Large intestine (tissue), 3 donors: ENCODE data around the gene ITGA2B. TPM values are rescaled to one million over a fixed set of nuclear protein-coding genes. Genes with fewer than 3 reads are reported as not detected.
"Not testable (repeated sequence)": the region's sequence is repeated elsewhere in the genome, so short reads cannot be mapped to it uniquely, and the experiment has no call there.

Experiments
- DNase-seq, 2 donors: peaks; one replicate each; pipeline versions ENCODE4 v3.0.0 to v3.0.0-alpha.2; 2013
- H3K27ac ChIP-seq: one replicate; pipeline ENCODE4 v1.5.1; 2013; ENCODE audit warnings: low read length
- H3K27me3 ChIP-seq: 2 replicates; pipeline ENCODE4 v1.6.1; 2013; ENCODE audit warnings: low read length; ENCODE audit not compliant: control insufficient read depth, insufficient read depth
- H3K36me3 ChIP-seq: 2 replicates; pipeline ENCODE4 v1.6.1; 2013; ENCODE audit warnings: low read length; ENCODE audit not compliant: control insufficient read depth, insufficient read depth
- H3K4me1 ChIP-seq: one replicate; pipeline ENCODE4 v1.6.1; 2013; ENCODE audit warnings: low read length; ENCODE audit not compliant: control insufficient read depth, insufficient read depth
- H3K4me3 ChIP-seq: one replicate; pipeline ENCODE4 v1.5.1; 2013; ENCODE audit warnings: low read length
- H3K9me3 ChIP-seq: one replicate; pipeline ENCODE4 v1.6.1; 2013; ENCODE audit warnings: mild to moderate bottlenecking, low read depth, low read length, moderate library complexity; ENCODE audit not compliant: control insufficient read depth
- WGBS: methylation state at CpG from one replicate; pipeline ENCODE4 v1.1.5; 2013; ENCODE audit warnings: low lambda C conversion rate; ENCODE audit not compliant: insufficient coverage; 5-methylcytosine and 5-hydroxymethylcytosine counted together
- polyA plus RNA-seq: library from polyadenylated mRNA; unstranded; fragments of 120-200 nt; gene quantifications from one replicate; pipeline ENCODE4 v1.2.1, GENCODE V29; 2013

The ITGA2B gene
- polyA plus RNA-seq, 1 donor: 1.1 TPM

DNA sequence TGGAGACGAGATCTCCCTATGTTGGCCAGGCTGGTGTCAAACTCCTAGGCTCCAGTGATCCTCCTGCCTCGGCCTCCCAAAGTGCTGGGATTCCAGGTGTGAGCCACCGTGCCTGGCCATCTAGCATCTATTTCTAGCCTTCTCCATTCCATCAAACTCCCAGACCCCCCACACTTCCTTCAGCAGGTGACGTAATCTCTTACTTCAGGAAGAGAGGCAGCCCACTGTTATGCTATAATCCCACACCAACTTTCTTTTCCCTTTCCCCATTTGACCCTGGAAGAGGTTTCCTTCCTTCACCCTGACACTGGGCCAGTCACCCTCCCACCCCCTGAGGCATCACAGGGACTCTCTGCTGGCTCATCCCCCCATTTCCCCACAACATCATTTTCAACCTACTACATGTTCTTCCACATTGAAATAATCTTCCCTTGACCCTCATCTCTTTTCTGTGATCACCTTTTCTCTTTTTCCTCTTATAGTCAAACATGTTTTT lies 7.6 kb downstream of the ITGA2B start:
- WGBS: no CpG with 5 or more reads among the region's 4 CpGs
- Histone ChIP-seq H3K4me3 (no peak overlapping the region), H3K27ac (no peak overlapping the region), H3K36me3 (no peaks in the 10 kb centered on the region), H3K9me3 (peaks cover 7% of the 10 kb centered on the region), H3K4me1 (peaks cover 13% of the 10 kb centered on the region), H3K27me3 (peaks cover 60% of the 10 kb centered on the region)
- DNase-seq: no peak

DNA sequence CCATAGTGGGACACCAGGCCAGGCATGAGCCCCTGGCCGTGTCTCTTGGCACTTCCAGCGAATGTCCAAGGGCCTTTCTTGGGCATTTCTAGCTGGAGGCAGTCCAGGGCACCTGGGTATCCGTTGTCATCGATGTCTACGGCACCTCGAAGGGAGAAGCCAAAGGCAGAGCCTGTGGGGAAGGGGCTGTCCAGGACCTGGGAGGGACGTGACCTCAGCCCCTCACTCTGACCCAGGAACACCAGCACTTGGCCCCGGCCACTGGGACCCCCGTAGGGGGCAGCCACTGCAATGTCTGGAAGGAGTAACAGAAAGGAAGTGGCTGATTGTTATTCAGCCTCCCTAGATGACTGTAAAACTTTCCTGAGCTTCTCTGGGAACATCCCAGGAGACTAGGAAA lies 8.7 kb downstream of the ITGA2B start:
- WGBS: no CpG with 5 or more reads among the region's 9 CpGs
- peak in 1 of 2 donors; percentile 1 for DNase-seq
- Histone ChIP-seq H3K36me3 (no peaks in the 10 kb centered on the region), H3K27ac (no peak overlapping the region), H3K4me3 (no peak overlapping the region), H3K9me3 (peaks cover 4% of the 10 kb centered on the region), H3K4me1 (peaks cover 13% of the 10 kb centered on the region), H3K27me3 (peaks cover 49% of the 10 kb centered on the region)

DNA sequence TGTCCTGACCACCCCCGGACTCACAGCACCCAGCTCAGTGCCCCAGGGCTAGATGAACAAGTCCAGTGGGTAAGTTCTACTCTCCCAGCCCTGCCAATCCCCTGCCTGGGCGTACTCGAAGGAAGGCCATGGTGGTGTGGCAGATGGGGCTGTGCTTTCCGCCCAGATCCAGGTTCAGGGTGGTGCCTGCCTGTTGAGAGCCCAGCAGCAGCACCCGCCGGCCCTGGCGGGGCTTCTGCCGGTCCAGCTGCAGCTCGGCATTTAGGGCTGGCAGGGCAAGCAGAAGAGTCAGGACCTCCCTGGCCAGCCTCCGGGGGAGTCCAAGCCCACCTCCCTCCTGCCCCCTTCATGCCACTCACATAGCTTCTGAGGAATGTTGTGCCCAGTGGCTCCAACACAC lies 9.6 kb downstream of the ITGA2B start:
- DNase-seq: peak in 1 of 2 donors; percentile 1
- no peaks in the 10 kb centered on the region for H3K36me3 ChIP-seq

DNA sequence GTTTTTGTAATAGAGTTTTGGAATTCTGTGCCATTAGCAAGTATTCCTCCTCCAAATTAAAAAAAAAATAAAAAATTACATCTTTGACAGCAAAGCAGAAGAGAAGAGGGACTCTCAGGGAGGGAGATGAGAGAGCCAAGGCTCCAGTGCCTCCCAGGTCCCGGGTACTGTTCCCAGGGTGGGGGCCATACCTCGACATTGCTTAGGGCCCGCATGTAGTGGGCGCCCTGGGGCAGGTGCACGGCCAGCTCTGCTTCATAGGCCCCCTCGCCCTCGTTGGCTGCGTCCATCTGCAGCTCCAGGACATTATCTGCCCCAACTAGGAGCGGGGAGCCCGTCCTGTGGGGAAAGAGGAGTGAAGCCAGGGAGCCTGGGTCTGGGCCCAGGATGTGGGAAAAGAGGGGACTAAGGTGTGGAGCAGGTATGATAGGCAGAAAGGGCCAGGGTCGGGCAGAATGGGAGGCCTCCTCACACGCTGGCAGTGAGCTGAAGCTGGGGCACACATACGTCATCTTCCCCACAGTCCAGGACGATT lies 11.2 kb downstream of the ITGA2B start:
- Histone ChIP-seq H3K27ac (no peak overlapping the region), H3K4me3 (no peak overlapping the region), H3K27me3 (peaks cover 24% of the 10 kb centered on the region), H3K4me1 (peaks cover 8% of the 10 kb centered on the region), H3K36me3 (no peaks in the 10 kb centered on the region), H3K9me3 (no peaks in the 10 kb centered on the region)
- no CpG with 5 or more reads among the region's 14 CpGs for whole genome bisulfite sequencing
- DNase-seq: no peak

More for the DNA sequence above, 9.6 kb downstream of the ITGA2B start:
- H3K27ac ChIP-seq: no peak overlapping the region
- WGBS: no CpG with 5 or more reads among the region's 10 CpGs
- peaks cover 2% of the 10 kb centered on the region for H3K9me3 ChIP-seq
- peaks cover 40% of the 10 kb centered on the region for H3K27me3 ChIP-seq
- H3K4me1 ChIP-seq: peaks cover 7% of the 10 kb centered on the region
- no peak overlapping the region for H3K4me3 ChIP-seq

DNA sequence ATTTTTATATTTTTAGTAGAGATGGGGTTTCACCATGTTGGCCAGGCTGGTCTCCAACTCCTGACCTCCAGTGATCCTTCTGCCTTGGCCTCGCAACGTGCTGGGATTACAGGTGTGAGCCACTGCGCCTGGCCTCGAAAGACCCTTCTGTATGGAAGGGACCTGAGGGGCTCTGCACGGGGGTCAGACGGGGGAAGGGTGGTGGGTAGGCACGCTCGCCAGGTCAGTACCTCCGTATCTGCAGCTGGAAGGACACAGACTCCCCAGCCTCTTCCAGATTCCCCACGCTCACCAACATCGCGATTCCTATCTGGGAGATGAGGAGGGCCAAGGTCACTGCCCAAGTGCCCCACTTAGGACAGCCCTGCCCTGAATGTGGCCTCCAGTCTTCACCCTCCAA lies 12.7 kb downstream of the ITGA2B start:
- peaks cover 8% of the 10 kb centered on the region for H3K4me1 ChIP-seq
- no peak overlapping the region for H3K27ac ChIP-seq
- DNase-seq: no peak
- H3K36me3 ChIP-seq: no peaks in the 10 kb centered on the region
- no peak overlapping the region for H3K4me3 ChIP-seq
- peaks cover 16% of the 10 kb centered on the region for H3K27me3 ChIP-seq
- WGBS: no CpG with 5 or more reads among the region's 12 CpGs
- H3K9me3 ChIP-seq: no peaks in the 10 kb centered on the region

DNA sequence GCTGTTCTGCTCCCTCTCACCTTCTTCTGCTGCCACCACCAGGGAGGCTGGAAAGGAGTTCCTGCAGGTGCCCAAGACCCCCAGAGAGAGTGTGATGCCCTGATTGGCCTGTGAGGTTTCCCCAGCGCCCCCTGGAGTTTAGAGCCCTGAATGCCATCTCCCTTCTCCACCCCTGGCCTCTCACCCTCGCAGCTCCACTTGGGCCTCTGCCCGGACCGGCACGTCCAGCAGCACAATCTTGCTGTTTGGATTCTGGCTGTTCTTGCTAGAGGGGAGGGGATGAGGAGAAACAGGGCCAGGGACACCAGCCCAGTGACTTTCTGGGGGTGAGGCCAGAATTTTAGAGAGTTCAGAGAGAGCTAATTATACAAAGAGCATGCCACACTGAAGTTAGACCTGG lies 13.3 kb downstream of the ITGA2B start:
- no peak overlapping the region for H3K4me3 ChIP-seq
- WGBS: no CpG with 5 or more reads among the region's 5 CpGs
- no peak for DNase-seq
- no peak overlapping the region for H3K27ac ChIP-seq
- H3K4me1 ChIP-seq: peaks cover 8% of the 10 kb centered on the region
- H3K27me3 ChIP-seq: peaks cover 16% of the 10 kb centered on the region
- no peaks in the 10 kb centered on the region for H3K9me3 ChIP-seq
- H3K36me3 ChIP-seq: no peaks in the 10 kb centered on the region

DNA sequence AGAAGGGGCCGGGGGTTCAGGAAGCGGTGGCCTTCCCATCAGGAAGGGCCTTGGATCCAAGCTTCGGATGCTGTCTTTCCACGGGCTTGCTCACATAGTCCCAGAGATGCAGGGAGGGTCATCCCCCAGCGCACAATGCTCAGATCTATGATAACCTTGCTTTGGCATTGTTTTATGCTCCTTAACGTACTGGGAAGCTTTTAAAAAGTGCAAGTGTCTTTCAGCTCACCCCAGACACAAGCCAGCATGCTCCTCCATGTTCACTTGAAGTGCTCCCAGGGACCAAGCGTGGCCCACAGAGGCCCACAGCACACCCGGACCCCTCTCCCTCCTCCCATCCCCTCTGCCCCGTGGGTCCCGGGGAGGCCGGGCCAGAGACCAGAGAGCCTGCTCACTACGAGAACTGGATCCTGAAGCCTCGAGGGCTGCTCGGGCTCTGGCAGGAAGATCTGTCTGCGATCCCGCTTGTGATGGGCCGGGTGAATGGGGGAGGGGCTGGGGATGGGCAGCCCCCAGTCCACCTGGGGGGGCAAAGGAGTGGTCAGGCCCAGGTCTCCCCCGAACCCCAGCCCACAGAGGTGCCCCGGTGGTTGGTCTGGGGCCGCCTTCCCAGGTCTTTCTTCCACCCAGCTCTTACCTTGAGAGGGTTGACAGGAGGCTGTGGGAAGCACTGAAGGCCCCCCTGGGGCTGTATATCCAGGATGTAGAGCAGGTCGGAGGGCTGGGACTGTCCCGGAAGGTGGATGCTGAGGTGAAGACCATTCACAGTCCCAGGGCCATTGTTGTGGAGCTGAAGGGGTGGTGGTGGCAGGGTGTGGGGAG lies 14.0 kb downstream of the ITGA2B start:
- Histone ChIP-seq H3K27ac (no peak overlapping the region), H3K9me3 (no peaks in the 10 kb centered on the region), H3K4me3 (no peak overlapping the region), H3K4me1 (peaks cover 8% of the 10 kb centered on the region), H3K36me3 (no peaks in the 10 kb centered on the region), H3K27me3 (peaks cover 10% of the 10 kb centered on the region)
- WGBS: no CpG with 5 or more reads among the region's 22 CpGs
- no peak for DNase-seq

DNA sequence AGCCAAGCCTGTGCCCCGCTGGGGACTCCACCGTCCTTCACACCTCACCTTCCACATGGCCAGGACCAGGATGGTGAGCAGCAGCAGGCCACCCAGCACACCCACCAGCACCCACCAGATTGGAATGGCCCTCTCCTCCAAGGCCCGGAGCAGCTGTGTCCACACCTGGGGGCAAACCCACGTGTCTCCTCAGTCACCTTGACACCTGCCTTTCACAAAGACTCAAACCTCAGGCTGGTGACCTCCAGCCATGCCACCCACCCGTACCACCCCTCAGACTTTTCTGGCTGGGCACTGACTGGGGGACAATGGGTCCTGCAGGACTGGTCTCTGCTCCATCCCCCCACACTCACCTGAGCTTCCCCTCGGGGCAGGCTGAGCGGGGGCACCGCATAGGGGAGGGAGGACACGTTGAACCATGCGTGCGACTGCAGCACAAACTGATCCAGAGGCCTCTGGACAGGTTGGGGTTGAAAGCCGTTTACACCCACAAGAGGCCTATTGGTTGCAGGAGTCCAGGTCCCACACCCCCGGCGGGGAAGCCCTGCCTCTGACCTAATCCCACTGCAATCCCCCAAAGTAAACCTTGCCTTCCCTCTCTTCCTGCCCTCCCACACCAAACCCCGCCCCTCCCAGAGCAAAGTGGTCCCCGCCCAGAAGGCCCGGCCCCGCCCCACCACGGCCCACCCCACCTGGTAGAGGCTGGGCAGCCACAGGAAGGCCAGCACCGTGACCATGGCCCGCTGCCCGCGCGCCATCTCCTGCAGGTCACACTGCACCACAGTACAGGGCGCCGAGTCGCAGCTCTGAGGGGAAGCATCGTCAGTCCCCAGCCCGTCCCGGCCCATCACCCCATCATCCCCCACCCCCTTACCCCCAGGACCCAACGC lies 14.9 kb downstream of the ITGA2B start:
- Histone ChIP-seq H3K36me3 (no peaks in the 10 kb centered on the region), H3K27ac (no peak overlapping the region), H3K4me3 (no peak overlapping the region), H3K9me3 (no peaks in the 10 kb centered on the region), H3K27me3 (peaks cover 10% of the 10 kb centered on the region), H3K4me1 (peaks cover 8% of the 10 kb centered on the region)
- DNase-seq: peak in 1 of 2 donors; percentile 61
- WGBS: no CpG with 5 or more reads among the region's 31 CpGs

DNA sequence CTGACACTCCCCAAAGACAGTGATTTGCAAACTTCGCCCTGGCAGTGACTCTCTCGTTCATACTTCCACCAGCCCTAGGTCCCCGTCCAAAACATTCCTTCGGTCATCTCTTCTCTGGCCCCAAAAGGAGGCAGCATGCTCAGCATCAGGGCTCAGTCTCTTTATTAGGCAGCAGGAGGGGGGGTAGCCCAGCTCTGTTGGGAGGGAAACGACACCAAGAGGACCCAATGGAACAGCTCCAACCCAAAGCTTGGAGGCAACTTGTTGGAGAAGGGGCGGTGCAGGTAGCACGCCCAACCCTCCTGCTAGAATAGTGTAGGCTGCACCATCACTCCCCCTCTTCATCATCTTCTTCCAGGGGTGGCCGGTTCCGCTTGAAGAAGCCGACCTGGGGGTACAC lies 17.4 kb downstream of the ITGA2B start:
- Histone ChIP-seq H3K4me1 (peaks cover 8% of the 10 kb centered on the region), H3K27ac (no peak overlapping the region), H3K9me3 (no peaks in the 10 kb centered on the region), H3K27me3 (peaks cover 11% of the 10 kb centered on the region), H3K36me3 (no peaks in the 10 kb centered on the region), H3K4me3 (no peak overlapping the region)
- DNase-seq: no peak
- WGBS: no CpG with 5 or more reads among the region's 10 CpGs

DNA sequence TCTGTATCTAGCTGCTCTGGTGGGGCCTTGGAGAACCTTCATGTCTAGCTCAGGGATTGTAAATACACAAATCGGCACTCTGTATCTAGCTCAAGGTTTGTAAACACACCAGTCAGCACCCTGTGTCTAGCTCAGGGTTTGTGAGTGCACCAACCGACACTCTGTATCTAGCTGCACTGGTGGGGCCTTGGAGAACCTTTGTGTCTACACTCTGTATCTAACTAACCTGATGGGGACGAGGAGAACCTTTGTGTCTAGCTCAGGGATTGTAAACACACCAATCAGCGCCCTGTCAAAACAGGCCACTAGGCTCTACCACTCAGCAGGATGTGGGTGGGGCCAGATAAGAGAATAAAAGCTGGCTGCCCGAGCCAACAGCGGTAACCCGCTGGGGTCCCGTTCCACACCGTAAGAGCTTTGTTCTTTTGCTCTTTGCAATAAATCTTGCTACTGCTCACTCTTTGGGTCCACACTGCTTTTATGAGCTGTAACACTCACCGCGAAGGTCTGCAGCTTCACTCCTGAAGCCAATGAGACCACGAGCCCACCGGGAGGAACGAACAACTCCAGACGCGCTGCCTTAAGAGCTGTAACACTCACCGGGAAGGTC lies 19.9 kb downstream of the ITGA2B start:
- no CpG with 5 or more reads among the region's 17 CpGs for WGBS
- not testable (repeated sequence) for H3K4me3 ChIP-seq, H3K4me1 ChIP-seq, H3K36me3 ChIP-seq, H3K9me3 ChIP-seq, DNase-seq, H3K27ac ChIP-seq
- H3K27me3 ChIP-seq: peaks cover 22% of the 10 kb centered on the region
